ENCODE results near the gene VSIG2. TPM values are rescaled to one million over a fixed set of nuclear protein-coding genes. Genes with fewer than 3 reads are reported as not detected.

Gene VSIG2
- total and polyA plus RNA-seq, 2 of the 4 experiments (the other 2 are of a cell fraction) = not detected

GRCh38 chr11:124793466-124794278 lies 41.6 kb upstream of the VSIG2 start:
- Histone ChIP-seq H2BK5ac (ENCODE audit: low read depth, low read length, poor library complexity, severe bottlenecking) (no peak overlapping the region), H3K4ac (ENCODE audit: low read depth, low read length) (no peak overlapping the region), H3K9me3 (ENCODE audit: control insufficient read depth, insufficient read depth, low read length) (no peaks in the 10 kb centered on the region), H2AK9ac (replicated peaks; ENCODE audit: low read depth, low read length, poor library complexity) (no peak overlapping the region), H3K79me1 (ENCODE audit: low read depth in 1 of 2, low read length in 2 of 2) (peaks cover 20 to 59% of the 10 kb centered on the region in 2 experiments), H3K27ac (ENCODE audit: insufficient read depth, low read length) (no peak overlapping the region), H2BK120ac (ENCODE audit: low read depth, low read length) (no peak overlapping the region), H2AFZ (replicated peaks; ENCODE audit: low read length, poor library complexity) (no peak overlapping the region), H4K8ac (ENCODE audit: low read depth in 2 of 2, low read length in 2 of 2) (no peak overlapping the region), H3K4me1 (ENCODE audit: control insufficient read depth, insufficient read depth, low read length) (peaks cover 7% of the 10 kb centered on the region), H3K9me1 (ENCODE audit: insufficient read depth, low read length) (peaks cover 13% of the 10 kb centered on the region), H2AK5ac (ENCODE audit: low read depth, low read length) (no peak overlapping the region), H2BK20ac (ENCODE audit: low read depth, low read length) (no peak overlapping the region), H3K14ac (replicated peaks; ENCODE audit: low read depth, low read length) (no peak overlapping the region), H3K23ac (ENCODE audit: low read depth, low read length) (no peak overlapping the region), H3K56ac (ENCODE audit: extremely low read depth, insufficient read depth, low read length) (no peak overlapping the region), H3K36me3 (ENCODE audit: control insufficient read depth, insufficient read depth, low read length) (no peaks in the 10 kb centered on the region), H3K9ac (ENCODE audit: low read depth, low read length) (no peak overlapping the region), H3K4me3 (ENCODE audit: insufficient read depth, low read depth, low read length) (no peak overlapping the region), H3K18ac (ENCODE audit: low read depth, low read length) (no peak overlapping the region), H4K20me1 (ENCODE audit: insufficient read depth, low read length) (peaks cover 56% of the 10 kb centered on the region), H2BK15ac (ENCODE audit: low read depth, low read length) (no peak overlapping the region; the same call in 2 of the 3 replicates), H4K91ac (ENCODE audit: insufficient read depth, low read depth, low read length) (no peak overlapping the region), H3K4me2 (ENCODE audit: low read depth, low read length) (no peak overlapping the region), H3K27me3 (ENCODE audit: control insufficient read depth, insufficient read depth, low read length) (no peaks in the 10 kb centered on the region), H4K5ac (ENCODE audit: low read depth, low read length) (no peak overlapping the region)
- TF ChIP-seq RAD21 (IDR thresholded peaks at IDR 0.05; ENCODE audit: low read length) (peak; percentile 55), SMC3 (IDR thresholded peaks at IDR 0.05; ENCODE audit: low read depth, low read length) (peak; percentile 29; the same call in 1 of the 2 replicates), MAZ (IDR thresholded peaks at IDR 0.05; ENCODE audit: borderline replicate concordance, low read depth, low read length) (no peak), CTCF (conservative IDR thresholded peaks at IDR 0.05; ENCODE audit: low read depth, low read length) (peak; percentile 65)
- ATAC-seq (ENCODE audit: low read depth) = peak; percentile 69
- CTCF ChIA-PET = interaction anchor here (0.6 to 1.6 kb wide), 10 partner anchors 11 to 149 kb away, joined by 3 to 7 read pairs (median 3); no protein-coding TSS in a partner anchor
- peak; percentile 40 for DNase-seq
- in situ Hi-C loops (cut with MboI; ENCODE audit: low sequenced_read_pairs) (no loop called here), dilution Hi-C loops (cut with HindIII; ENCODE audit: low sequenced_read_pairs, unreplicated experiment) (no loop called here), intact Hi-C loops (cut with micrococcal nuclease) (loop anchor here (1.0 kb wide), 1 partner anchor 124 kb away; no protein-coding TSS in a partner anchor)
- no CpG with 5 or more reads among the region's 2 CpGs for WGBS, 2 experiments (ENCODE audit: extremely low coverage in 2 of 2, insufficient read length in 1 of 2)
- POLR2A ChIA-PET (ENCODE audit: unreplicated experiment) = interaction anchor here (0.6 to 1.0 kb wide), 2 partner anchors 125 to 1440 kb away, joined by 3 read pairs; no protein-coding TSS in a partner anchor
- BruUV-seq (replicated peaks) = no TSS peak

Measured in IMR-90 (cell line).